Activated naive CD8-positive, alpha-beta T cell treated with anti-CD3 and anti-CD28 coated beads, Interleukin-2, amount 50 U/mL, for 24 hours (primary cell): ENCODE data around the gene CNIH3.

ENCODE experiments used
- ATAC-seq: fragments of 150-1000 bp; cut with Tn5 transposase; one replicate; pipeline ENCODE4 v1.10.0; 2021
- DNase-seq: peaks from one replicate; pipeline ENCODE4 v3.0.0; 2021
- H3K27ac Mint-ChIP-seq: one replicate; pipeline ENCODE4 v1.8.0; 2021; ENCODE audit warnings: mild to moderate bottlenecking, mixed read lengths
- H3K27me3 Mint-ChIP-seq: one replicate; pipeline ENCODE4 v1.8.0; 2021; ENCODE audit warnings: mixed read lengths
- H3K36me3 Mint-ChIP-seq: one replicate; pipeline ENCODE4 v1.8.0; 2021; ENCODE audit warnings: low read depth, mixed read lengths
- H3K4me1 Mint-ChIP-seq: one replicate; pipeline ENCODE4 v1.8.0; 2021; ENCODE audit warnings: mixed read lengths
- H3K4me3 Mint-ChIP-seq: one replicate; pipeline ENCODE4 v1.8.0; 2021; ENCODE audit warnings: mild to moderate bottlenecking, moderate library complexity, mixed read lengths
- H3K9me3 Mint-ChIP-seq: one replicate; pipeline ENCODE4 v1.8.0; 2021; ENCODE audit warnings: mixed read lengths

The CNIH3 gene

DNA sequence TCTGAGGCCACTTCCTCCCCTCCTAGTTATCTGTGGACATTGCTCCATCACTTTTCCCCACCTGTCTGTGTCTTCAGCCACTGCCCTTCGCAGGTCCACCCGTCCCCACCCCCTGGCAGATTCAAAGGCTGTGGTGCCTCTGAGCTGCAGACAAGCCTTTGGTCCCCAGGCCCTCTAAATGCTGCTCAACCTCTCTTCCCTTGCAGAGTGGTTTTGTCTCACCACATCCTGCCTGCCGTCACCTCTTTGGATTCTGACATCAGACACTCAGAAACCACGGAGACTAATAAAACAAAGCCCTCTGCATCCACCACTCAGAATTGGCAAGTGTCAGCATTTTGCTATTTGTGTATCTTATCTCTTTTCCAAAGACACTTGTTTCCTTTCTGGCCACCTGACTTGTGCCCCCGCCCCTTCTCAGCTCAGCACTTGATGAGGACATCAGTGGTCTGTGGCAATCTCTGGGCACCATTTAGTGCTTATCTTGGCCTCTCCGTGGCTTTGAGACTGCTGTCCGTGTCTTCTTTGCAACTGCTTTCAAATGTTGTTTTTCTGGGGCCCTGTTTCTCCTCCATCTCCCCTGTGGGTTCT is 7.7 kb downstream of the CNIH3 start:
- Mint-ChIP-seq H3K4me1 (peaks cover 24% of the 10 kb centered on the region), H3K27me3 (peaks cover 42% of the 10 kb centered on the region), H3K9me3 (peaks cover 8% of the 10 kb centered on the region), H3K4me3 (peak overlapping the region; percentile 43), H3K27ac (peak overlapping the region; percentile 65), H3K36me3 (peaks cover 2% of the 10 kb centered on the region)
- DNase-seq (peak; percentile 67), ATAC-seq (peak; percentile 95)

DNA sequence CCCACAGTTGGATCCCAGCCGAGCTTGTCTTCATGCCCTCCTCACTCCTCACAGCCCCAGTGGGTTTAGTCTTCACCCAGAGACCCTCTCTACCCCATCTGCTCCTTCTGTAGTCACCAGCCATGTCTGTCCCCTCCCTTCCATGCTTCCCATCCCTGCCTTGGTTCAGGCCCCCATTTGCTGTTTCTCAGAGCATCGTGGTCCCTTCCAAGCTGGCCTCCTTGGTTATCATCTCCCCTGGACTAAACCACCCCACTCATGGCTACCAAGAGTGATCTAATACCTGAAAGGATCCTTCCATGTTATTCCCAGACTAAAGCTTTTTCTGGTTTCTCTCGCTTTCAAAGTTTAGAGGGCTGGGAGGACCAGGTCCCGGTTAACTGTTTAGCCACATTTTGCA is 8.3 kb downstream of the CNIH3 start:
- H3K4me3 Mint-ChIP-seq: peak overlapping the region; percentile 43
- H3K36me3 Mint-ChIP-seq: peaks cover 2% of the 10 kb centered on the region
- peaks cover 36% of the 10 kb centered on the region for H3K27me3 Mint-ChIP-seq
- peak overlapping the region; percentile 65 for H3K27ac Mint-ChIP-seq
- H3K4me1 Mint-ChIP-seq: peaks cover 20% of the 10 kb centered on the region
- no peak for ATAC-seq
- no peak for DNase-seq
- peaks cover 8% of the 10 kb centered on the region for H3K9me3 Mint-ChIP-seq

DNA sequence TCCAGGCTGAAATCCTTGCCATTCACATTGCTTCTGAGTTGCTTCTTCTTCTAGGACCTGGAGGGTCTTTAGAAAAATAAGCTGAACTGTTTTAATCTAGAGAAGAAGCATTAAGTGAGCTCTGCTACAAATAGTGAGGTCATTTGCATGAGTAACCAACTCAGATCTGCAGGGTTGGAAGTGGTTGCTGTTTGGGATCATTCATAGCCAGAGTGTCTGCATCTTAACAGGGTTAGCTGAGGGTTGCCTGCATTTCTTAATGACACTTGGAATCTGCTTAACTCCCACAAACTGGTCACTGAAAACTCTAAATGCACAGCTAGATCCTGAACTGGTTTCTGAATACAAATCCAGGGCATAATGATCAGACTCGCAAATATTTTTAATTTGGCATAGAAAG is 9.9 kb downstream of the CNIH3 start:
- Mint-ChIP-seq H3K9me3 (peaks cover 8% of the 10 kb centered on the region), H3K4me1 (peaks cover 20% of the 10 kb centered on the region), H3K27me3 (peaks cover 26% of the 10 kb centered on the region), H3K27ac (no peak overlapping the region), H3K36me3 (peaks cover 2% of the 10 kb centered on the region), H3K4me3 (no peak overlapping the region)
- DNase-seq (no peak), ATAC-seq (no peak)

DNA sequence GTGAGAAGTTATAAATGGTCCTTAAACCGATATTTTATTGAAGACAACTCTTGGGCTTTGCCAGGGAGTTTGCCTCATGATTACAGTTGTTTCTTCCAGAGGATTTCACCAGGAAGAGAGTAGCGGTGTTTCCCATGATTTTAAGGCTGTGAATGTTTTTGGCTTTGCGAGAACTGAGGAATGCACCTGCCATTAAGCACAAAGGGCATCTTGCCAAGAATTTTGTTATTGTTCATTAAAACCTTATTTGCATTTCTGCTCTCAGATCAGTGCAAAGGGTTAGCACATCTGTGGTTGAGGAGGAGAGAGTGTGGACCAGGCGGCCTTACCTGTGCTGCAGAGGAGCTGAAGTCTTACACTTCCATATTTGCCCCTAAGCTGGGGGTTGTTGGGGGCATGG is 13.8 kb downstream of the CNIH3 start:
- H3K27me3 Mint-ChIP-seq: peaks cover 5% of the 10 kb centered on the region
- H3K9me3 Mint-ChIP-seq: no peaks in the 10 kb centered on the region
- no peaks in the 10 kb centered on the region for H3K4me1 Mint-ChIP-seq
- no peak for ATAC-seq
- H3K36me3 Mint-ChIP-seq: no peaks in the 10 kb centered on the region
- no peak overlapping the region for H3K4me3 Mint-ChIP-seq
- DNase-seq: no peak
- H3K27ac Mint-ChIP-seq: no peak overlapping the region

DNA sequence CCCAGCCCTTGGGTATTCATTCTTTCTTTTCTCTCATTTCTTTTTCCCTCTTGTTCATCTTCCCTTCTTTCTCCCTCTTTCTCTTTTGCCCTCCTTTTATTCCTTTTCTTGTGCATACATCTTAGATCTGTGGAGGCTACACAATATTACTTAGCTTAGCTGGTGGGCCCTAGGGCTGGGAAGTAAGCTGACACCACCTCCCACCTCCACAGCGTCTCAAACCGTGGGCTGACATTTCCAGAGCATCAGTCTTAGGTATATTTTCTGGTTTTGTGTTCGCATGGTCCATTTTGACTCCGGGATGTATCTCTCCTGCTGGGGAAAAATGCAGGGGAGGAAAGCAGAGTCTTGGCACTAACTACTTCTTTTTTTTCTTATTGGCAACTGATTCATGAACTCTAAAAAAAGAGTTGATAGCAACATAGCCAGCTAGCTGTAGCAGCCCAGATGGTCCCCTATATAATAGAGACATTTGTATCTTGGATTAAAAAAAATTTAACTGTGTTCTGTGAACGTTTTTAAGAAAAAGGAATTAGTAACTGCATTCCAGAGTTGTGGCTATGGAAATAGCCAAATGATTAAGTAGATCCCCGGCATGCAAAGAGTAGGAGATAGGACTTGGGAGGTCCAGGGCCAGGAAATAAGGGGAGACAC is 15.5 kb downstream of the CNIH3 start:
- no peaks in the 10 kb centered on the region for H3K4me1 Mint-ChIP-seq
- no peak overlapping the region for H3K27ac Mint-ChIP-seq
- DNase-seq: no peak
- no peaks in the 10 kb centered on the region for H3K9me3 Mint-ChIP-seq
- ATAC-seq: no peak
- no peaks in the 10 kb centered on the region for H3K36me3 Mint-ChIP-seq
- no peak overlapping the region for H3K4me3 Mint-ChIP-seq
- H3K27me3 Mint-ChIP-seq: peaks cover 4% of the 10 kb centered on the region

DNA sequence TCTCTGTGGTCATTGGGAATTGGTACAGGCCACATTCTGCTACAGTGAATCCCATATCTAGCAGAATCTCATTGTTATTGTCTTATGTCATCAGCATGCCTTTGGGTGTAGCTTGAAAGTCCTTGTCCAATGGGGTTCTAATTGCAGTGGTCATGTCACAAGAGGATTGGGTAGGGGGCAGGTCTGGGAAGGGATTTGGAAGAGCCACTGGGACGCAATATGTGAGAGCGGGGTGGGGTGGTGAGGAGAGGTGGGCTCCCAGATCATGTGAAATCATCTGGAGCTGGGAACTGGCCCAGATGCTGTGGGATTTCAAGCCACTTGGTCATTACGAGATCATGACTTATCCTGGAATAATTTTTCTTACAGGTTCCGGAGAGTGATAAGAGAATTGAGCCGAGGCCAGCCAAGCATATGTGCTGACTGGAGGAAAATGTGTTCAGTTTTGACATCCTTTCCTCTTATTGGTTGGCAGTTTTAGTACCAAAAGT is 16.3 kb downstream of the CNIH3 start:
- H3K9me3 Mint-ChIP-seq: no peaks in the 10 kb centered on the region
- peaks cover 3% of the 10 kb centered on the region for H3K27me3 Mint-ChIP-seq
- no peak for ATAC-seq
- H3K27ac Mint-ChIP-seq: no peak overlapping the region
- H3K36me3 Mint-ChIP-seq: no peaks in the 10 kb centered on the region
- no peak overlapping the region for H3K4me3 Mint-ChIP-seq
- H3K4me1 Mint-ChIP-seq: peaks cover 1% of the 10 kb centered on the region
- DNase-seq: no peak

DNA sequence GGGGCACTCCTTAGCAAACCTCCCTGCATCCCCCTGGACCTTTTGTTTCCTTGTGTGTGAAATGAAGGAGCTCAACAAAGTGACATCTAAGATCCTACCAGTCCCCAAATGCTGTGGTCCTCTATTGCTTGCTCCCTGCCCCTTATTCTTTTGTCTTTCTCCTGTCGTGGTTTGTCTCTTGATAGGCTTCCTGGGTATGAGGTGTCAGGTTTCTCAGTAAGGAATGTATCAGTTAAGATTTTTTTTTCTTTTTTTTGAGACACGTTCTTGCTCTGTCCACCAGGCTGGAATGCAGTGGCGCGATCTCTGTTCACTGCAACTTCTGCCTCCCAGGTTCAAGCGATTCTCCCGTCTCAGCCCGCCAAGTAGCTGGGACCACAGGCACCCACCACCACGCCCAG is 16.8 kb downstream of the CNIH3 start:
- no peak overlapping the region for H3K4me3 Mint-ChIP-seq
- H3K36me3 Mint-ChIP-seq: no peaks in the 10 kb centered on the region
- no peaks in the 10 kb centered on the region for H3K9me3 Mint-ChIP-seq
- DNase-seq (no peak), ATAC-seq (no peak)
- H3K4me1 Mint-ChIP-seq: peaks cover 5% of the 10 kb centered on the region
- no peak overlapping the region for H3K27ac Mint-ChIP-seq
- H3K27me3 Mint-ChIP-seq: peaks cover 3% of the 10 kb centered on the region

DNA sequence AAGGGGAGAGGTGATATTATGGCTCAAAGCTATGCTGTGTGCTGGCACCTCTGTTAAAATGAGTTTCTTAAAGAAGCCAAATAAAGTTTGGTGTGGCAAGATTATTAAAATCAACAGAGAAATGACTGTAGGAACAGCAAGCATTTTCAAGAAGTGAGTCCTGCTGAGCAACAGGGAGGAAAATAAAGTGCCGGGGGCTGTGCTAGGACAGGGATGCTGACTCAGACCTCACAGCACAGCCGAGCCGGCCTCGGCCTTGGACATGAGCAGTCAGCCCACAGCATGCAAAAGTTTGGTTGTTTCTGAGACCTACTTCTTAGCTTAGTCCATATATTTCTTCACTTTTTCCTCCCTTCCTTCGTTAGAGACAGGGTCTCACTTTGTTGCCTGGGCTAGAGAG is 19.2 kb downstream of the CNIH3 start:
- no peak for ATAC-seq
- H3K9me3 Mint-ChIP-seq: no peaks in the 10 kb centered on the region
- no peaks in the 10 kb centered on the region for H3K27me3 Mint-ChIP-seq
- peaks cover 5% of the 10 kb centered on the region for H3K4me1 Mint-ChIP-seq
- H3K36me3 Mint-ChIP-seq: no peaks in the 10 kb centered on the region
- no peak overlapping the region for H3K4me3 Mint-ChIP-seq
- no peak overlapping the region for H3K27ac Mint-ChIP-seq
- no peak for DNase-seq

DNA sequence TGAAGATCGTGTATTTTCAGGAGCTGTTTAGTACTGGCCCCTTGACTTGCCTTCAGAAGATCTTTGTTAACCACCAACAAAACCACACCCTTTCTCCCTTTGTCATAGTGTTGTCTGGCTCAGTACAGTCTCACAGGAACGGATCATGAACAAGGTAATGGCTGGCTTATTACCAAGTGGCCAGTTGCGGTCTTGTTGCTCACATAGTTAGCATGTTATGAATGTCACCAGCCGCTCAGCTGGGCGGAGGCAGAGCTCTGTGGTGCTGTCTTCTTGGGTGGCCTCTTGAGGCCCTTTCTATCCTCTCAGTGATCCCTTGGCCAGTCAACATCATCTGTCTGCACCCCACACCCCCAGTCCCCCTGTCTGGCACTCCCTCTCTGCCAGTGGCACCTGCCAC is 21.4 kb downstream of the CNIH3 start:
- no peaks in the 10 kb centered on the region for H3K36me3 Mint-ChIP-seq
- peaks cover 5% of the 10 kb centered on the region for H3K4me1 Mint-ChIP-seq
- H3K27ac Mint-ChIP-seq: no peak overlapping the region

DNA sequence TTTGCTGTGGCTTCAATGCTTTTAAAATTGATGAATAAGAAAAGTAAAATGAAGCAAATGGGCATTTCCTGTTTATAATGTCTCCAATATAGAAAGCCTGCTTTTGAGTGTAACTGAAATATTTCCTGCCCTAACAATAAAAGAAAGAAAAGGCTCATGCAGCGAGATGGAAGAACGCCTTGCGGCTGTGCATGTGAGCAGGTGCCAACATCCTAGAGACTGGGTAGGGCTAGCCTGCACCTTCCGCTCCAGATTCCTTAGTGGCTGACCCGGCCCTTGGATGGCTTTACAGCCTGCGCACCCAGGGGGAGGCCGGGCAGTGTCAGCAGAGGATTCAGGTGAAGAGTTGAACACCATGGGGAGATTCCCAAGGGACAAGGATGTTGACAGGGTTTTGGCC is 21.8 kb downstream of the CNIH3 start:
- DNase-seq: no peak
- H3K9me3 Mint-ChIP-seq: no peaks in the 10 kb centered on the region
- ATAC-seq: no peak
- H3K4me1 Mint-ChIP-seq: peaks cover 5% of the 10 kb centered on the region
- H3K4me3 Mint-ChIP-seq: no peak overlapping the region
- no peak overlapping the region for H3K27ac Mint-ChIP-seq
- H3K27me3 Mint-ChIP-seq: no peaks in the 10 kb centered on the region
- H3K36me3 Mint-ChIP-seq: no peaks in the 10 kb centered on the region

More for the DNA sequence above, 21.4 kb downstream of the CNIH3 start:
- Mint-ChIP-seq H3K27me3 (no peaks in the 10 kb centered on the region), H3K9me3 (no peaks in the 10 kb centered on the region), H3K4me3 (no peak overlapping the region)
- peak; percentile 39 for ATAC-seq
- no peak for DNase-seq

DNA sequence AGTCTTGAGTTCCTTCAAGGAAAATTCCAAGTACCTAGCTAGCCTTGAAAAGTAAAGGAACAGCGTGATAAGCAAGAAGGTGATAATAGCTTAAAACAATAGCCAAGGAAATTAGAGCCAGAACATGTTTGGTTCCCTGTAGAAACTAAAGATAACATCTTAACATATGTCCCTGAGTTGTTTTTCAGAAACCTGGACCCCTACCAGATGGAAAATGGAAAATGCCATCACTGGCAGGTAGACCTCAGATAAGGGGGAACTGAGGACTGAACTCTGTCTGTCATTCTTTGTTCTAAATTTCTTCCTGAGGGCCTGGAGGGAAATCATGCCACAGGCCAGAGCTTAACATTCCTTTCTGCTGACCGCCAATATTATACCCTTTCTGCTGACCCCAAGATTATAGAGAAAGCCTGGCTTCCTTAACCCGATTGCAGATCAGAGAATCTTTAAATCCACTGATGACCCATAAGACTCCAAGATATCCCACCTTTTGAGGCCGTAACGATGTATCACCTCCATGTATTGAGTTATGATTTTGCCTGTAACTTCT is 23.4 kb downstream of the CNIH3 start:
- no peak for DNase-seq
- peaks cover 5% of the 10 kb centered on the region for H3K4me1 Mint-ChIP-seq
- no peaks in the 10 kb centered on the region for H3K36me3 Mint-ChIP-seq
- H3K4me3 Mint-ChIP-seq: no peak overlapping the region
- no peak for ATAC-seq
- no peaks in the 10 kb centered on the region for H3K9me3 Mint-ChIP-seq
- no peaks in the 10 kb centered on the region for H3K27me3 Mint-ChIP-seq
- no peak overlapping the region for H3K27ac Mint-ChIP-seq

DNA sequence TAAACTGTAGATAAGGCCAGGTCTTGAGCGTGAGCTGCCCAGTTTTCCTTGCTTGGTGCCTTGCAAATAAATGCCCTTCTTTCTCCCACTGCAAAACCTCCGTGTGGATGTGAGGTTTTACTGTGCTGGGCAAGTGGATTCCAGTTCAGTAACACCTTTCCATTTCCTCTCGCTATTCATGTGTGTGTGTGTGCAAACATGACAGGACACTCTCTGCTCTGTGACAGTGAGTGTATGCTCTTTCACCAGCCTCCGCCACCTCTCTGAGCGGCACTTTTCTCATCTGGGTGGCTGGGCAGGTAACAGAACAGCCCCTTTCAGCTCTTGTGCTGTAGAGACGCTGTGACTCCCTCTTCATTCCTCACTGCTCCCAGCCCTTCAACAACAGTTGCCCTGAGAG is 23.9 kb downstream of the CNIH3 start:
- Mint-ChIP-seq H3K9me3 (no peaks in the 10 kb centered on the region), H3K36me3 (no peaks in the 10 kb centered on the region), H3K27me3 (no peaks in the 10 kb centered on the region), H3K27ac (no peak overlapping the region), H3K4me1 (peaks cover 5% of the 10 kb centered on the region), H3K4me3 (no peak overlapping the region)
- no peak for ATAC-seq
- no peak for DNase-seq

DNA sequence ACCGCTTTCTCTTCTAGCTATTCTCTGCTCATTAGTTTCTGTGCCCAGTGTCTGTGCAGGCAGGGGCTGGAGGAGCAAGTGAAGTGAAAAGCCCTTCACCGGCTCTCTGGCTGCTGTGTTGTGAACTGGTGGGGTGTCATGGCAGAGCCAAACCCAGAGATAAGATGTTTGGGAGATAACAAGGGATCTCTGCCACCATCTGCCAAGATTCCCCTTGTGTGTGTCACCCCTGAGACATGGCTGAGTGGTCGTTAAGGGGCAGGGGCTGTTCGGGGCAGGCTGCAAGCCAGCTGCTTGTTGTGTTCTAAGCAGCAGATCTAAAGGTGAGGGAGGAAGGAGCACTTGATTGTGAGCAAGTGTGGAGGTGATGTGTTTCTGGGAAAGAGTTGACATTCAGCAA is 24.5 kb downstream of the CNIH3 start:
- Mint-ChIP-seq H3K4me1 (peaks cover 5% of the 10 kb centered on the region), H3K27ac (no peak overlapping the region), H3K9me3 (no peaks in the 10 kb centered on the region), H3K27me3 (no peaks in the 10 kb centered on the region), H3K4me3 (no peak overlapping the region), H3K36me3 (no peaks in the 10 kb centered on the region)
- ATAC-seq (no peak), DNase-seq (no peak)

DNA sequence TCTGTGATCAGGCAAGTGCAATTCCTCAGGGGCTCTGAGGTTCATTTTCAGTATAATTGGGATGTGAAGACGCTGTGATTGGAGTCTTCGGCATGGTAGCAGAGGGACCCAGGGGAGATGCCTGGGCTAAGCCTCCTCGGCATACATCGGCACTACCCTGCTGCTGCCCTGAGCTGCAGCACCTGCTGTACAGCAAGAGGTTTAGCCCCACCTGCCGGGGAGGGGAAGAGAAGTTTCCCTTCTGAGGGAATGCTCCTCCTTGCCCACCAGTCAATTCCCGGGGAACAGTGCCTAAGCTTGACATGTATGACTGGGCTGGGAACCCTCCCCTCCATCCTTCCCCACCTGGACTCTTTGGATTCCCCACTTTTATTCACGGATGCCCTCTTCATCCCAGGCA is 24.9 kb downstream of the CNIH3 start:
- peaks cover 5% of the 10 kb centered on the region for H3K4me1 Mint-ChIP-seq
- no peaks in the 10 kb centered on the region for H3K27me3 Mint-ChIP-seq
- DNase-seq (no peak), ATAC-seq (no peak)
- H3K27ac Mint-ChIP-seq: no peak overlapping the region
- no peak overlapping the region for H3K4me3 Mint-ChIP-seq
- no peaks in the 10 kb centered on the region for H3K36me3 Mint-ChIP-seq
- H3K9me3 Mint-ChIP-seq: no peaks in the 10 kb centered on the region

DNA sequence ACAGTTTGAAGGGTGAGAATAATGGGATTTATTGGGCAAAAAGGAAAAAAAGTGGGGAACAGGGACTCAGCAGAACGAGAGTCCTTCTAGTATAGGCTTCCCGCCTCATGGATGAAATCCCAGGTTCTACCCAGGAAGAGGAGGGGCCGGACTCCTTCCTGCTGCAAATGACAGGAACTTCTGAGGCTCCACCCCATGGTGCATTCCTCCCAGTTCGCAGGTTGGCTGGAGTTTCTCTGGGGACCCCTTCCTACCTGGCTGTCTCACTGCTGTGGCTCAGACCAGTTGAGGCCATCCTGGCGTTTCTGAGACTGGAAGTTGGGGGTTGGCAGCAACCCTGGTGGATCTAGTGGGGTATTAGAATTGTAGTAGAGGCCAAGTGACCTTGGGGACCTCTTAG is 27.5 kb downstream of the CNIH3 start:
- Mint-ChIP-seq H3K4me1 (no peaks in the 10 kb centered on the region), H3K4me3 (no peak overlapping the region), H3K27me3 (no peaks in the 10 kb centered on the region), H3K9me3 (no peaks in the 10 kb centered on the region), H3K27ac (no peak overlapping the region), H3K36me3 (no peaks in the 10 kb centered on the region)
- no peak for DNase-seq
- no peak for ATAC-seq
